ENCODE results near the gene GALNT15.

DNA sequence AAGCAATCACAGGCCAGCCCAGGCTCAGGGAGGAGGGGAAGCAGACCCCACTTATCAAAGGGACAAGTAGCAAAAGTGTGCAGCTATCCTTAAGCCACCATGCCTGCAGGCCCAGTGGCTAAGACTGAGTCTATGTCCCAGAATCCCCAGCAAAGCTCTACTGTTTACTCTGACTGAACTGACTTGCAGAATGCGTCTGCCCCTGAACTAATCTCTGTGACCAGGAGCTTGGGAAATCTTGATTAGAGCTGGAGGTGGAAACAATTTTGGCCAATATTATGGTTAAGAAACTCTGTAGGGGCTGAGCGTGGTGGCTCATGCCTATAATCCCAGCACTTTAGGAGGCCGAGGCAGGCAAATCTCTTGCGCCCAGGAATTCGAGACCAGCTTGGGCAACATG lies 67.7 kb downstream of the GALNT15 start:
- TF ChIP-seq EZH2phosphoT487 (IDR thresholded peaks at IDR 0.05; ENCODE audit: borderline replicate concordance): no peak
- TF ChIP-seq, protein P1, sequence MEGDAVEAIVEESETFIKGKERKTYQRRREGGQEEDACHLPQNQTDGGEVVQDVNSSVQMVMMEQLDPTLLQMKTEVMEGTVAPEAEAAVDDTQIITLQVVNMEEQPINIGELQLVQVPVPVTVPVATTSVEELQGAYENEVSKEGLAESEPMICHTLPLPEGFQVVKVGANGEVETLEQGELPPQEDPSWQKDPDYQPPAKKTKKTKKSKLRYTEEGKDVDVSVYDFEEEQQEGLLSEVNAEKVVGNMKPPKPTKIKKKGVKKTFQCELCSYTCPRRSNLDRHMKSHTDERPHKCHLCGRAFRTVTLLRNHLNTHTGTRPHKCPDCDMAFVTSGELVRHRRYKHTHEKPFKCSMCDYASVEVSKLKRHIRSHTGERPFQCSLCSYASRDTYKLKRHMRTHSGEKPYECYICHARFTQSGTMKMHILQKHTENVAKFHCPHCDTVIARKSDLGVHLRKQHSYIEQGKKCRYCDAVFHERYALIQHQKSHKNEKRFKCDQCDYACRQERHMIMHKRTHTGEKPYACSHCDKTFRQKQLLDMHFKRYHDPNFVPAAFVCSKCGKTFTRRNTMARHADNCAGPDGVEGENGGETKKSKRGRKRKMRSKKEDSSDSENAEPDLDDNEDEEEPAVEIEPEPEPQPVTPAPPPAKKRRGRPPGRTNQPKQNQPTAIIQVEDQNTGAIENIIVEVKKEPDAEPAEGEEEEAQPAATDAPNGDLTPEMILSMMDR (conservative IDR thresholded peaks at IDR 0.05; ENCODE audit: low read length): no peak
